ENCODE measurements around the gene CDK8.

Gene CDK8

GRCh38 chr13:26320766-26321165 is 66.8 kb downstream of the CDK8 start:
- Mint-ChIP-seq H3K36me3 (ENCODE audit: low read depth) (no peaks in the 10 kb centered on the region), H3K27me3 (no peaks in the 10 kb centered on the region), H3K27ac (no peak overlapping the region), H3K4me1 (ENCODE audit: low read depth) (peaks cover 39% of the 10 kb centered on the region), H3K4me3 (no peak overlapping the region), H3K9me3 (no peaks in the 10 kb centered on the region)

DNA sequence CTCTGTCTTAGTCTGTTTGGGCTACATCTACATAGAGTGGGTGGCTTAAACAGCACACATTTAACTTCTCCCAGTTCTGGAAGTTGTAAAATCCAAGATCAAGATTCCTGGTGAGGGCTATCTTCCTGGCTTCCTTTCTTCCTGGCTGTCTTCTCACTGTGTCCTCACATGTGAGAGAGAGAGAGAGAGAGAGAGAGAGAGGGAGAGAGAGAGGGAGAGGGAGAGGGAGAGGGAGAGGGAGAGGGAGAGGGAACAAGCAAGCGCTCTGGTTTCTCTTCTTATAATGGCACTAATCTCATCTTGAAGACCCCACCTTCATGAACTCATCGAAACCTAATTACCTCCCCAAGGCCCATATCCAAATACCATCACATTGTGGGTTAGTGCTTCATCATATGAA is 69.2 kb downstream of the CDK8 start:
- Mint-ChIP-seq H3K4me3 (no peak overlapping the region), H3K27ac (no peak overlapping the region), H3K9me3 (no peaks in the 10 kb centered on the region), H3K27me3 (no peaks in the 10 kb centered on the region), H3K4me1 (ENCODE audit: low read depth) (peaks cover 48% of the 10 kb centered on the region), H3K36me3 (ENCODE audit: low read depth) (no peaks in the 10 kb centered on the region)

GRCh38 chr13:26323764-26324163 is 69.8 kb downstream of the CDK8 start:
- Mint-ChIP-seq H3K36me3 (ENCODE audit: low read depth) (no peaks in the 10 kb centered on the region), H3K27ac (no peak overlapping the region), H3K4me3 (no peak overlapping the region), H3K9me3 (peaks cover 2% of the 10 kb centered on the region), H3K27me3 (no peaks in the 10 kb centered on the region), H3K4me1 (ENCODE audit: low read depth) (peaks cover 52% of the 10 kb centered on the region)

GRCh38 chr13:26324294-26324693 is 70.4 kb downstream of the CDK8 start:
- Mint-ChIP-seq H3K4me3 (no peak overlapping the region), H3K4me1 (ENCODE audit: low read depth) (peaks cover 55% of the 10 kb centered on the region), H3K9me3 (peaks cover 6% of the 10 kb centered on the region), H3K27me3 (no peaks in the 10 kb centered on the region), H3K36me3 (ENCODE audit: low read depth) (no peaks in the 10 kb centered on the region), H3K27ac (no peak overlapping the region)

DNA sequence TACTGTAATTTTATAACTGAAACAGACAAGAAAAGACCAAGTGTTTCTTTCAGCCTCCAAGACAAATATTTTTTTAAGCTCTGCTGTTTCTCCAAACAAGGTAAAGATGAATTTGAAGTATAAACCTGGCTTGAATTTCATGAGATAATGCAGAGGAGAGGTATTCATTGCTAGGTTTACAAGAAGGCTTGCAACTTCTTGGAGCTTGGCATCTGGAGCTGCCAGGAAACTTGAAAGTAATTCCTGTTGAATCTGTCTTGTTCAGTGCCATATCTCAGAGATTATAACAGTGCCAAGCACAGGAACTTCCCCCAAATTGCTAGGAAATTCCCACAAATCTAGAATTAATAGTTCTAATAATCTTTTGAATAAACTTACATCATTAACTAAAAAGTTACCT is 70.9 kb downstream of the CDK8 start:
- H3K27me3 Mint-ChIP-seq: no peaks in the 10 kb centered on the region
- no peak overlapping the region for H3K4me3 Mint-ChIP-seq
- peaks cover 2% of the 10 kb centered on the region for H3K36me3 Mint-ChIP-seq (ENCODE audit: low read depth)
- H3K9me3 Mint-ChIP-seq: peaks cover 6% of the 10 kb centered on the region
- peaks cover 57% of the 10 kb centered on the region for H3K4me1 Mint-ChIP-seq (ENCODE audit: low read depth)
- H3K27ac Mint-ChIP-seq: no peak overlapping the region

DNA sequence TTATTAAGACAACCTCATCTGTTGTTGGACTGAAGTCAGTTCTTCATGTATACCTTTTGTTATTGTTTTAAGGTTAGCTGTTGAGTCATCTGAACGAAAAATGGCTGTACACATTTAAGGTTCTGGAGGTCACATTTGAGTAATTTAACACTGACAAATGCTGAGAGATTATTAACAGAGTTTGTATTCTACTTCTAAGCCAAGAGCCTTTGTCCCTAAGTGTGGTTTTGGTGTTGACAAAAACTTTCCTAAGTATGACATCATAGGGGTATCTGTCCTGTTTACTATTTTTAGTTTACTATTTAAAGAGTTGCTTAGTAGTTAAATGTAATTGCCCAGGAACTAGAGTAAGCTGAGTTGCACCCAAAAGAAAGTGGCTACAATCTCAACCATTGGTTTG is 71.9 kb downstream of the CDK8 start:
- Mint-ChIP-seq H3K4me1 (ENCODE audit: low read depth) (peaks cover 60% of the 10 kb centered on the region), H3K4me3 (no peak overlapping the region), H3K9me3 (peaks cover 6% of the 10 kb centered on the region), H3K27ac (no peak overlapping the region), H3K36me3 (ENCODE audit: low read depth) (peaks cover 3% of the 10 kb centered on the region), H3K27me3 (no peaks in the 10 kb centered on the region)

DNA sequence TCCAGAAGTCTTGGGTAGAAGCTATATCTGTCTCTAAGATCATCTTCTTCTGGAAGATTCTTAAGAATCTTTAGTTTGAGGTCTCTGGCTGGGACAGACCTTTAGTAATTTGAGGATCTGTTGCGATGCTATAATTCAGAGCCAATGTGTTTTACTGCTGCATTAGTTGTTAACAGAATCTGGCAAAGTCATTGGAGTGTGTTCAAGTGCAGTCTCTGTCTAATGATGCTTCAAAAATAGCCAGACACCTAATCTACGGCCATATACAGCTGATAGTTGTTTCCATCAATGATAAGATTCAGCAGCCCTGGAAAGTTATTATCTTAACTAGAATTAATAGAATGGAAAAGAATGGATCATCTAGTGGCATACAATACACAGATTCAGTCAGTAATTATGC is 72.6 kb downstream of the CDK8 start:
- H3K36me3 Mint-ChIP-seq (ENCODE audit: low read depth): peaks cover 3% of the 10 kb centered on the region
- H3K27ac Mint-ChIP-seq: no peak overlapping the region
- peaks cover 67% of the 10 kb centered on the region for H3K4me1 Mint-ChIP-seq (ENCODE audit: low read depth)
- H3K27me3 Mint-ChIP-seq: no peaks in the 10 kb centered on the region
- no peak overlapping the region for H3K4me3 Mint-ChIP-seq
- H3K9me3 Mint-ChIP-seq: peaks cover 6% of the 10 kb centered on the region

DNA sequence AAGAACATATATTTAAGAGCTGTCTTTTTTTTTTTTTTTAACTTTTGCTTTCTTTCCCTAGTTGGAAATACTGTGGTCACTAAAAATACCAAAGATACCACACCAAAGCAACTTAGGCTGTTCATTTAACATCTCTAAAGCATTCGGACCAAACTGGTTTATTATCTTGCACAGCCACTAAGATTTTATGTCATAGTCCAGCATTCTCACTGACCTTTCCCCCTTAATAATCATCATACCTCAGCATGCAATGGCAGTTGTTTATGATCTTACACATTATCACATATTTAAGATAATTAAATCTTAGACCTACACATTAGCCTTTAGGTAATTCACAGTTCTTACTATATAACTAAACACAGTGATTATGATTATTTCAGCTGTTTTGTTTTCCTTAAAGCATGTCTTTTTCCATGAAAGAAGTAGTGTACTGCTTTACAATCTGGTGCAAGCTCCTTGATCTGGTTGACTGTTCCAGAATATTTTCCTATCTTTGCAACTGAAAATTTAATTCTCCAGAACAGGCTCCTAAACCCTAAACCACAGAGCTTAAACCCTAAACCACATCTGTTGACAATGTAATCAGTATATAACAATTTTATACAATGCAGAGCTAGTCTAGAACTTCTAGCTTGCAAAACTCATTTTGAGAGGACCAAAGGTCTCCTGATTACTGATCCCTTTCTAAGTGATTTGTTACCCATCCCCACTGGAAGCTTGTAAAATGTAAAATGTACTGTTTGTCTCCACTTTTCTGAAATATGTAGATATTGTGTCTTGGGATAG is 74.2 kb downstream of the CDK8 start:
- Mint-ChIP-seq H3K4me3 (no peak overlapping the region), H3K36me3 (ENCODE audit: low read depth) (peaks cover 3% of the 10 kb centered on the region), H3K27ac (no peak overlapping the region), H3K9me3 (peaks cover 6% of the 10 kb centered on the region), H3K27me3 (no peaks in the 10 kb centered on the region), H3K4me1 (ENCODE audit: low read depth) (peaks cover 59% of the 10 kb centered on the region)

DNA sequence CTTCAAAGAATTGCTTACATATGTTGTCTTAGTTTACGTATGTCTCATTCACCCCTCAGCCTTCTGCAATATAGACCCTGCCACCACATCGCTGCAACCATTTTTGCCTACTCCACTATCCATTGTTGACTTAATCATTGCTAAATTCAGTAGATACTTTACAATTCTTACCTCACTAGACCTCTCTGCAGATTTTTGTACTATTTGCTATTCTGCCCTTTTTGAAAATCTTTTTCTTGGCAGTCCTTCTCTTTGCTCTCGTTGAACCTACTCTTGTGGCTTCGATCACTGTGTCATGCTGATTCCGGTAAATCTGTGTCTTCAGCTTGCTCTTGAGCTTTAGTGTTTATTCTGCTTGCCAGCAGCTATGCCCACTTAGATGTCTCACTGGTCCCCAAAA is 81.2 kb downstream of the CDK8 start:
- Mint-ChIP-seq H3K36me3 (ENCODE audit: low read depth) (no peaks in the 10 kb centered on the region), H3K4me1 (ENCODE audit: low read depth) (peaks cover 14% of the 10 kb centered on the region), H3K27me3 (no peaks in the 10 kb centered on the region), H3K27ac (no peak overlapping the region), H3K4me3 (no peak overlapping the region), H3K9me3 (no peaks in the 10 kb centered on the region)

DNA sequence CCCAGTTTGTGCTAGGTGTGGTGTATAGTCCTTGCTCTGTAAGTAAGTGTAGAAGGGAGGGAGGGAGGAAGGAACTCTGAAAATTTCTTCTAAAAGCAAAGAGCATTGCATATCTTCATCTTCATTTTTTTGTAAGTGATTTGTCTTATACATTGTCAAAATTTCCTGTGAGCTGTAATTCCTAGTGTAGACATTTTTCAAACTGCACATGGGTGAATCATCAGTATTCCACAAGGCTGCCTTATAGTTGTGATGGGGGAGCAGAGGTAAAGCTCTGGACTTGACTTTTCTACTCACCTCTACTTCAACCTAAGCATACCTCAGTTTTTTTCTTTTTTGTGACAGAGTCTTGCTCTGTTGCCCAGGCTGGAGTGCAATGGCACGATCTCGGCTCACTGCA is 86.9 kb downstream of the CDK8 start:
- Mint-ChIP-seq H3K36me3 (ENCODE audit: low read depth) (peaks cover 15% of the 10 kb centered on the region), H3K4me1 (ENCODE audit: low read depth) (no peaks in the 10 kb centered on the region), H3K27ac (no peak overlapping the region), H3K9me3 (no peaks in the 10 kb centered on the region), H3K4me3 (no peak overlapping the region), H3K27me3 (no peaks in the 10 kb centered on the region)

GRCh38 chr13:26342898-26343297 is 89.0 kb downstream of the CDK8 start:
- H3K9me3 Mint-ChIP-seq: no peaks in the 10 kb centered on the region
- H3K27ac Mint-ChIP-seq: no peak overlapping the region
- H3K4me3 Mint-ChIP-seq: no peak overlapping the region
- H3K36me3 Mint-ChIP-seq (ENCODE audit: low read depth): peaks cover 15% of the 10 kb centered on the region
- H3K27me3 Mint-ChIP-seq: no peaks in the 10 kb centered on the region
- no peaks in the 10 kb centered on the region for H3K4me1 Mint-ChIP-seq (ENCODE audit: low read depth)

- H3K4me3 Mint-ChIP-seq: no peak overlapping the region
- peaks cover 18% of the 10 kb centered on the region for H3K36me3 Mint-ChIP-seq (ENCODE audit: low read depth)
- H3K9me3 Mint-ChIP-seq: no peaks in the 10 kb centered on the region
- no peak overlapping the region for H3K27ac Mint-ChIP-seq
- no peaks in the 10 kb centered on the region for H3K4me1 Mint-ChIP-seq (ENCODE audit: low read depth)
- no peaks in the 10 kb centered on the region for H3K27me3 Mint-ChIP-seq
Measured at GRCh38 chr13:26343816-26344215, 89.9 kb downstream of the CDK8 start.

DNA sequence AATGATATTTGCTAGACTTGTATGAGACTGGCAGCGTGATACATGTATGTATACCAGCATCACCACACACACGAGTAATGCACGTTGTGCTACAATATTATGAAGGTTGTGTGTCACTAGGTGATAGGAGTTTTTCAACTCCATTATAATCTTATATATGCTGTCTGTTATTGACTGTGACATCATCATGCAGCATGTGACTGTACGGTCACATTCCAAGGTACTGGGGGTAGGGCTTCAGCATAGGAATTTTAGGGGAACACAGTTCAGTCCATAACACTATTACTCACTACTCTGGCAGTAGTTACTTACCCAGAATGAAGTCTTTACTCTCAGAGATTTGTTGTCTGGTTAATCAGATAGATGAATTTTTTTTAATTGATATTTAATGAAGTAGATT is 91.1 kb downstream of the CDK8 start:
- Mint-ChIP-seq H3K36me3 (ENCODE audit: low read depth) (peaks cover 21% of the 10 kb centered on the region), H3K4me1 (ENCODE audit: low read depth) (no peaks in the 10 kb centered on the region), H3K27ac (no peak overlapping the region), H3K4me3 (no peak overlapping the region), H3K27me3 (no peaks in the 10 kb centered on the region), H3K9me3 (no peaks in the 10 kb centered on the region)

DNA sequence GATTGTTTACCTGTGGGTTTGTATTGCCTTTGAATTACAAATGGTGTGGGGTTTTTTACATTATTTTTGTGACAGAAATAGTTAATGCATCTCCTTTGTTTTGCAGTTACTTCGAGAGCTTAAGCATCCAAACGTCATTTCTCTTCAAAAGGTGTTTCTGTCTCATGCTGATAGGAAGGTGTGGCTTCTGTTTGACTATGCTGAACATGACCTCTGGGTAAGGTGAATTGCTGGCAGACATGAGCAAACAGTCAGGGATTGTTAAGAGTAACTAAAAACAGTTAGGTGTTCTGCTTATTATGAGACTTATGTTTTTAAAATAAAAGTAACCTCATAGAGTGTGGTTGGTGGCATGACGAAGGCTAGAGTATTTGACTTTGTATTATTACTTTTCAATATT is 95.0 kb downstream of the CDK8 start:
- Mint-ChIP-seq H3K36me3 (ENCODE audit: low read depth) (peaks cover 14% of the 10 kb centered on the region), H3K27ac (no peak overlapping the region), H3K4me3 (no peak overlapping the region), H3K9me3 (no peaks in the 10 kb centered on the region), H3K4me1 (ENCODE audit: low read depth) (no peaks in the 10 kb centered on the region), H3K27me3 (no peaks in the 10 kb centered on the region)

- no peaks in the 10 kb centered on the region for H3K4me1 Mint-ChIP-seq (ENCODE audit: low read depth)
- no peaks in the 10 kb centered on the region for H3K27me3 Mint-ChIP-seq
- H3K4me3 Mint-ChIP-seq: no peak overlapping the region
- no peak overlapping the region for H3K27ac Mint-ChIP-seq
- H3K36me3 Mint-ChIP-seq (ENCODE audit: low read depth): peaks cover 33% of the 10 kb centered on the region
- H3K9me3 Mint-ChIP-seq: no peaks in the 10 kb centered on the region
Measured at GRCh38 chr13:26362261-26362660, 108.3 kb downstream of the CDK8 start.

- peaks cover 4% of the 10 kb centered on the region for H3K36me3 Mint-ChIP-seq (ENCODE audit: low read depth)
- no peaks in the 10 kb centered on the region for H3K9me3 Mint-ChIP-seq
- H3K27me3 Mint-ChIP-seq: no peaks in the 10 kb centered on the region
- H3K27ac Mint-ChIP-seq: no peak overlapping the region
- no peak overlapping the region for H3K4me3 Mint-ChIP-seq
- H3K4me1 Mint-ChIP-seq (ENCODE audit: low read depth): peaks cover 10% of the 10 kb centered on the region
Measured at GRCh38 chr13:26370553-26370952, 116.6 kb downstream of the CDK8 start.

Data from stimulated activated naive CD8-positive, alpha-beta T cell treated with anti-CD3 and anti-CD28 coated beads, Interleukin-15, Interleukin-2, amounts not matched to agents 100 ng/mL and 50 ng/mL, for 24 hours (primary cell).